Medulla oblongata (tissue), 1 donor: Measurements from ENCODE around the gene CT45A10.
A peak's percentile ranks its signal among the peaks of the same experiment; 100 is the strongest.
"Not testable (repeated sequence)": the region's sequence is repeated elsewhere in the genome, so short reads cannot be mapped to it uniquely, and the experiment has no call there.

Experiments used
- DNase-seq: peaks from one replicate; pipeline ENCODE4 v3.0.0-alpha.2; 2015; ENCODE audit errors: extremely low spot score

Gene CT45A10, protein sequence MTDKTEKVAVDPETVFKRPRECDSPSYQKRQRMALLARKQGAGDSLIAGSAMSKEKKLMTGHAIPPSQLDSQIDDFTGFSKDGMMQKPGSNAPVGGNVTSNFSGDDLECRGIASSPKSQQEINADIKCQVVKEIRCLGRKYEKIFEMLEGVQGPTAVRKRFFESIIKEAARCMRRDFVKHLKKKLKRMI

DNA sequence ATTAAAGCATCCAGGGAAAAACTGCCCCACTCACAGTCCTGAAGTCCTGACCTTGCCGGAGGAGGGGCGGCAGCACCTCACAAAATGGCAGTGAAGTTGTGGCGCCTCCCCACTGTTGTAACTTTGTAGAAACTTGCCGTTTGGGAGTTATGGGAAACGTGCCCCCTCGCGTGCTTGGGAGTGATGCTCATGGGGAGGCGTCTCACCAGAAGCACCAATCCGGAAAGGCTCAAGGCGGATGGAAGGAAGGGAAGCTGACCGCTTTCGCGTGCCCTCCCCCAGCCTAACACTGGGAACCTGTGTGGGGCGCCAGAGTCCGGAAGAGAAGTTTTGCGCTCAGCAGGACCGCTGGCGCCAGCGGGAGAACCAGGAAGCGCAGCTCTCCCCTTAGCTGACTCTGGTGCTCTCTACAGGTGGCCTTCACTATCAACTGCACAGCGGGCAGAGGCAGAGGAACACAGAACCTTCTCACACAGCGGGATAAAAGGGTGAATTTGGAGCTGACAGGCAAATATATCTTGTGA lies at the start of gene CT45A10, which contains the start of gene SAGE1:
TSS of gene CT45A10 (minus strand) at position 151 of the 524 bp plus-strand sequence. CDS start 8,100 bp downstream, outside the sequence.
TSS of gene SAGE1 (plus strand) at position 423 of the 524 bp plus-strand sequence. CDS start 2,527 bp downstream, outside the sequence.
- DNase-seq: no peak

DNA sequence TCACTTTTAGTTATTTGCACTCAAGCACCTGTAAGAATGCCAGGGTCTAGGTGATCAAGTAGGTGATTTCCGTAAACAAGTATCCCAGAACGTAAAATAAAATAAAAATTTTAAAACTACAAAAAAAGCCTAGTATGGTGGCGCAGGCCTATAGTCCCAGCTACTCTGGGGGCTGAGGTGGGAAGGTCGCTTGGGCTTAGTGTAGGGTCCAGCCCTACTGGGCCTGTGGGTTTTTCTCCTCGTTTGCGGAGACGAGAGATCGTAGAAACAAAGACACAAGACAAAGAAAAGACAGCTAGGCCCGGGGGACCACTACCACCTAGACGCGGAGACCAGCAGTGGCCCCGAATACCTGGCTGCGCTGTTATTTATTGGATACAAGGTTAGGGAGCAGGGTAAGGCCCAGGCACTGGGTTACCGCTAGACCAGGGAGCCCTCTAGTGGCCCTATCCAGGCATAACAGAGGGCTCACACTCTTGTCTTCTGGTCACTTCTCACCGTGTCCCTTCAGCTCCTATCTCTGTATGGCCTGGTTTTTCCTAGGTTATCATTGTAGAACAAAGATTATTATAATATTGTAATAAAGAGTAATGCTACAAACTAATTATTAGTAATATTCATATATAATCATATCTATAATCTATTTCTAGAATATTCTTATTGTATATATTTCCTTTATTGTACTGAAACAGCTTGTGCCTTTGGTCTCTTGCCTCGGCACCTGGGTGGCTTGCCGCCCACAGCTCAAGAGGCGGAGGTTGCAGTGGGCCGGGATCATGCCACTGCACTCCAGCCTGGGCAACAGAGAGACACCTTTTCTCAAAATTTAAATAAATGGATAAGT lies 38.6 kb upstream of the CT45A10 start:
- peak; percentile 26 for DNase-seq

DNA sequence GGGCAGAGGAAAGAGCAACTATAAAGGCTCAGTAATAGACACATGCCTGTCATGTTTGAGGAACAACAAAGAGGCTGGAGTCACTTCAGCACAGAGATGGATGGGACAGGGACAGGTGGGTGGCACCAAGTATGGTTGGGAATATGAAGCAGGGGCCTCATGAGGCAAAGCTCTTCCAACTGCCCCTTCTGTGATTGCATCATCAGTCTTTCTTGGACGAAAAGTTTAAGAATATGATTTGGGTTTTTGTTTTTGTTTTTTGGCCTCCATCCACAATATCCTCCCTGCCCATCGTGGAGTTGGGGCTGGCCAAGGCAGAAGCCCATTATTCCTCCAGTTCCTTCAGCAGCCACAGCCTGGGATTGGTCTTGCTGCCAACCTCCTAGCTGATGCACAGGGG lies 34.7 kb upstream of the CT45A10 start:
- no peak for DNase-seq

DNA sequence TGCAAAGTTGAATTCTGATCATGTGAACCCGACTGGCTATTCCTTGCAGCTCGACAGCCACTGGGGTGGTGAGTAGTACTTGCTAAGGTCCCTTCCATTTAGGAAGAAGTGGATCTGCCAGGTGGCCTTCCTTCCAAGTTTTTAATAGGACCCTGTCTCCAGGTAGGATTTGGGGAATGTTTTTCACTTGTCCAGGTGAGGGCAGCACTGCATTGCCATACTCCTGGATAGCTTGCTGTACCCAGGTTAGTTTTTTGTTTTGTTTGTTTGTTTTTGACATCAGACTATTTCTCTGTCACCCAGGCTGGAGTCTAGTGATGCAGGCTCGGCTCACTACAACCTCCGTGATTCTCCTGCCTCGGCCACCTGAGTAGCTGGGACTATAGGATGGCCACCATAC lies 30.1 kb upstream of the CT45A10 start:
- DNase-seq: no peak

DNA sequence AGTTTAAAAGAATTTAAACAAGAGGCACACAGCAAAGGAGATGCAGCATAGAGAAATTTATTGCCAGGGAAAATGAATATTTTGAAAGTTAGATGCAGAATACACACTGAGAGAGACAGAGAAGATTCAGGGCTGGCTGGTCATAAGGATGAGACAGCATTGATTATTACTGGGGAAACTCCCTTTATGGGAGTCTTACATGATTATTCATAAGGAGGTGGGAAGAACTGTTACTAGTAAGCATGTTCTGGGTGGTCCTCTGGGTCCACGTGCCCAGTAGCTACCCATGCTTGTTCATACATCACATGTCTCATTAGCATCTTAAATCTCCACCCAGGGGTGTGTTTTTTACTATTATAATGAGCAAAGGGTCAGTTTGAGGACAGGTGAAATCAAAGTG lies 27.3 kb upstream of the CT45A10 start:
- DNase-seq: not testable (repeated sequence)

DNA sequence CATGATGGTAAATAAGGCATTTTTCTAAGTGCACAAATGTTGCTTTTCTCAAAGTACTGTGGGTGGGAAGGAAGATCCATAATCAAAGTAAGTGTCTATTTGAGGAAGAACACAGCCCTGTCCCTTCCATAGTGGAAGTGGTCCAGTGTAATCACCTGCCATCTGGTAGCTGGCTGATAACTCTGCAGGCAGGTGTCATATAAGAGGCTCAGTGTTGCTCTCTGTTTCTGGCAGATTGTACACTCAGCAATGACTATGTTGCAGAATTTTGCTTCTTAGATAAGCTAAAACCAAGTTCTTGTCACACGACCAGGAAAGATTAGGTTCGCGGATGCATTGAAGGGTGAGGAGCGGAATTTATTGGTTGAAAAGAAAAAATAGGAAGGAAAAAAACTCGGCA lies 21.2 kb upstream of the CT45A10 start:
- DNase-seq: no peak

DNA sequence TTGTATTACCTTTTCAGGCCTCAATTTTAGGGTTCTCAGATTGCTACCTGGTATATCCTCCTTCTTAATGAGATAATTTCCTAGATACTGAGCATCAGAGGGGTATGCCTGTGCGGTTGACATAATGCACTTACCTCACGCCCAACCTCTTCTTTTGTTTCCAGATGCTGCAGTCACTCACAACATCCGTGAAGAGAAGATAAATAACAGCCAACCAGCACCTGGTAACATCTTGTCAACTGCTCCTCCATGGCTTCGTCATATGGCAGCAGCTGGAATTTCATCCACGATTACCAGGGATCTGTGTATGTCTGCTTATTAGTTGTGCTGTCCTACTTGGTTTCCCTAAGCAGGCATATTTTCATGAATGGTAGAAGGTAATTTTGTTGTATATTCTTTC lies 17.0 kb upstream of the CT45A10 start:
- DNase-seq: no peak

DNA sequence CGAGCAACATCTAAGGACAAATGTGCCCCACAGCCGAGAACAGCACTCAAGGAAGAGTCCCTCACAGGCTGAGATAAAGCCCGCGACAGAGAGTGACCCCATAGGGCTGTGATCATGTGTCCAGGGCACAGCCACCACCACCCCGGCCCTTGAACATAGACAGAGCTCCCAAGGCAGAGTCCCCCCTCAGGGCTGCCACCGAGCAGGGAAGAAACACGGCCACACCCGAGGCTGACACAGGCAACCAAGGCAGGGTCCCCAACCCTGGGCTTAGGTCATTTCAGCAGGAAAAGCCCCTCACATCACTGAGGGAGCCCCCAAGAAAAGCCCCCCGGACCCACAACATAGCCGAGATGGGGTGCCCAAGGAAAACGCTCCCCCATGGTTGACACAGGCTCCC lies 463 bp downstream of the CT45A10 start:
- no peak for DNase-seq

DNA sequence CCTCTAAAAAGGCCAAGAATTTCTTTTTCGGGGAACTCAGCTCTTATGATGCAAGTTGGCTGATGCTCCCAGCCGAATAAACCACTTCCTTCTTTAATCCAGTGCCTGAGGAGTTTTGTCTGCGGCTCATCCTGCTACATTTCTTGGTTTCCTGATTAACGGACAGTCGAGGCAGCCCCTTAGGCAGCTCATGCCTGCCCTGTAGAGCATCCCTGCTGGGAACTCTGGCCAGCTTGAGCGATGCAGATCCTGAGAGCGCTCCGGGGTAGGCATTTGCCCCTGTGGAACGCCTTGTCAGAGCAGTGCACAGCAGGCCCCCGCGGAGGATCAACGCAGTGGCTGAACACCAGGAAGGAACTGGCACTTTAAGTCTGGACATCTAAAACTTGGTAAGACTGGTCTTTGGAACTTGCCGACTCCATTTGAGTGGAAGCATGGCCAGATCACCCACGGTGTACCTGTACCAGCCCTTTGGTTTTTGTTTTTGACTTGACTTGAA lies 3.1 kb downstream of the CT45A10 start:
- DNase-seq: no peak

DNA sequence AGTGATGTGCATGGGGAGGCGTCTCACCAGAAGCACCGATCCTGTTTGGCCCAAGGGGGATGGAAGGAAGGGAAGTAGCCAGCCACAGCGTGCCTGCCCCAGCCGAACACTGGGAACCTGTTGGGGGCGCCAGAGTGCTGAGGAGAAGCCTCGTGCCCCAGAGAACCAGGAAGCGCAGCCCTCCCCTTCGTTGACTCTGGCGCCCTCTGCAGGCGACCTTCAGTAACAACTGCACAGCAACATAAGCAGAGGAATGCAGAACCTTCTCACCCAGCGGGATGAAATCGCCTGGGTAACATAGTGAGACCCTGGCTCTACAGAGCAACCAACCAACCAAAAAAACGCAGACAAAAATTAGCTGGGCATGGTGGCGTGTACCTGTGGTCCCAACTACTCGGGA lies 4.3 kb downstream of the CT45A10 start:
- DNase-seq: not testable (repeated sequence)

DNA sequence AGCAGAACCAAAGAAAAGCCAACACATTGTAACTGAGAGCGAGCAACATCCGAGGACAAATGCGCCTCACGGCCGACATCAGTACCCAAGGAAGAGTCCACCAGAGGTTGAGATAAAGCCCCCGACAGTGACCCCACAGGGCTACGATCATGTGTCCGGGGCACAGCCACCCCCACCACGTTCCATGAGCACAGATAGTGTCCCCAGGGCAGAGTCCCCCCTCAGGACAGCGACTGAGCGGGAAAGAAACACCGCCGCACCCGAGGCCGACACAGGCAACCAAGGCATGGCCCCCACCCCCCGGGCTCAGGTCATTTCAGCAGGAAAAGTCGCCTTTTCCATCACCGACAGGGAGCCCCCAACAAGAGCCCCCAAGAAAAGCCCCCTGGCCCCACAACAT lies 5.0 kb downstream of the CT45A10 start:
- not testable (repeated sequence) for DNase-seq

DNA sequence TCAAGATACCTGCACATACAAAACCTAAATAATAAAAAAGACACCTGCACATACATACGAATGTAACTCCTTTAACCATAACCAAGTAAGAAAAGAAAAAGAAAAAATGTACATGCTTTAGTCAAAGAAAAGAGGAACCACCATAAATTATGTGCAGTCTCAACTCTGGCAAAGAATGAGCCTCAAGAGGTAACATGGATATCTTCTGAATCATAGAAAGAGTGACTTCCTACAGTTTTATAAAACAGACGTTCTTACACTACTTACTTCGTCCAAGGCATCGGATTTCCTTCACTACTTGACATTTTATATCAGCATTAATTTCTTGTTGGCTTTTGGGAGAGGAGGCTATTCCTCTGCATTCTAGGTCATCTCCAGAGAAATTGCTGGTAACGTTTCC lies 10.5 kb downstream of the CT45A10 start:
- not testable (repeated sequence) for DNase-seq

DNA sequence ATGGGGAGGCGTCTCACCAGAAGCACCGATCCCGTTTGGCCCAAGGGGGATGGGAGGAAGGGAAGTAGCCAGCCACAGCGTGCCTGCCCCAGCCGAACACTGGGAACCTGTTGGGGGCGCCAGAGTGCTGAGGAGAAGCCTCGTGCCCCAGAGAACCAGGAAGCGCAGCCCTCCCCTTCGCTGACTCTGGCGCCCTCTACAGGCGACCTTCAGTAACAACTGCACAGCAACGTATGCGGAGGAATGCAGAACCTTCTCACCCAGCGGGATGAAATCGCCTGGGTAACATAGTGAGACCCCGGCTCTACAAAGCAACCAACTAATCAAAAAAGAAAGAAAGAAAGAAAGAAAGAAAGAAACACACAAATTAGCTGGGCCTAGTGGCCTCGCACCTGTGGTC lies 21.5 kb downstream of the CT45A10 start, which contains the start of gene CT45A9:
TSS of gene CT45A9 (minus strand) at position 101 of the 400 bp plus-strand sequence. CDS start 3,751 bp downstream, outside the sequence.
- not testable (repeated sequence) for DNase-seq

DNA sequence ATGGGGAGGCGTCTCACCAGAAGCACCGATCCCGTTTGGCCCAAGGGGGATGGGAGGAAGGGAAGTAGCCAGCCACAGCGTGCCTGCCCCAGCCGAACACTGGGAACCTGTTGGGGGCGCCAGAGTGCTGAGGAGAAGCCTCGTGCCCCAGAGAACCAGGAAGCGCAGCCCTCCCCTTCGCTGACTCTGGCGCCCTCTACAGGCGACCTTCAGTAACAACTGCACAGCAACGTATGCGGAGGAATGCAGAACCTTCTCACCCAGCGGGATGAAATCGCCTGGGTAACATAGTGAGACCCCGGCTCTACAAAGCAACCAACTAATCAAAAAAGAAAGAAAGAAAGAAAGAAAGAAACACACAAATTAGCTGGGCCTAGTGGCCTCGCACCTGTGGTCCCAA lies 38.8 kb downstream of the CT45A10 start, which contains the start of gene CT45A8:
TSS of gene CT45A8 (minus strand) at position 101 of the 400 bp plus-strand sequence. CDS start 3,755 bp downstream, outside the sequence.
- DNase-seq: not testable (repeated sequence)

DNA sequence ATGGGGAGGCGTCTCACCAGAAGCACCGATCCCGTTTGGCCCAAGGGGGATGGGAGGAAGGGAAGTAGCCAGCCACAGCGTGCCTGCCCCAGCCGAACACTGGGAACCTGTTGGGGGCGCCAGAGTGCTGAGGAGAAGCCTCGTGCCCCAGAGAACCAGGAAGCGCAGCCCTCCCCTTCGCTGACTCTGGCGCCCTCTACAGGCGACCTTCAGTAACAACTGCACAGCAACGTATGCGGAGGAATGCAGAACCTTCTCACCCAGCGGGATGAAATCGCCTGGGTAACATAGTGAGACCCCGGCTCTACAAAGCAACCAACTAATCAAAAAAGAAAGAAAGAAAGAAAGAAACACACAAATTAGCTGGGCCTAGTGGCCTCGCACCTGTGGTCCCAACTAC lies 56.1 kb downstream of the CT45A10 start, which contains the start of gene CT45A7:
TSS of gene CT45A7 (minus strand) at position 101 of the 400 bp plus-strand sequence. CDS start 3,747 bp downstream, outside the sequence.
- DNase-seq: not testable (repeated sequence)
